Measurements from ENCODE around the gene ARMC5. TPM values are rescaled to one million over a fixed set of nuclear protein-coding genes. Genes with fewer than 3 reads are reported as not detected.

The ARMC5 gene
- total and polyA plus RNA-seq, 2 experiments from 2014 or later, result 7.0 to 11.2 TPM

DNA sequence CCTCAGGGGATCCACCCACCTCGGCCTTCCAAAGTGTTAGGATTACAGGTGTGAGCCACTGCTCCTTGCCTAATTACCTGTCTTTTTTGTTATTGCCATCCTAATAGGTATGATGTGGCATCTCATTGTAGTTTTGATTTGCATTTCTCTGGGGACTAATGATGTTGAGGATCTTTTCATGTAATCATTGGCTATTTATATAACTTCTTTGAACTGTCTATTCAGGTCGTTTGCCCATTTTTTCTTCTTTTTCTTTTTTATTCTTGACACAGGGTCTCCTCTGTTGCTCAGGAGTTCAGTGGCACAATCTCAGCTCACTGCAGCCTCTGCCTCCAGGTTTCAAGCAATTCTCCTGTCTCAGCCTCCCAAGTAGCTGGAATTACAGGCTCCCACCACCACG, 11.3 kb downstream of the ARMC5 start:
- Histone ChIP-seq H4K20me1 (ENCODE audit: insufficient read depth) (no peaks in the 10 kb centered on the region), H3K4me3 (peak overlapping the region; percentile 86), H3K79me2 (ENCODE audit: insufficient read depth) (peaks cover 28% of the 10 kb centered on the region), H3K9me3 (ENCODE audit: low read depth) (no peaks in the 10 kb centered on the region), H3K27me3 (replicated peaks; ENCODE audit: insufficient read depth) (no peaks in the 10 kb centered on the region), H2AFZ (peak overlapping the region; percentile 65), H3K9ac (peak overlapping the region; percentile 90), H3F3A (ENCODE audit: insufficient read depth) (peaks cover 28% of the 10 kb centered on the region), H3K36me3 (ENCODE audit: low read depth) (peaks cover 20% of the 10 kb centered on the region), H3K9me2 (ENCODE audit: insufficient read depth) (no peaks in the 10 kb centered on the region), H3K4me1 (ENCODE audit: insufficient read depth) (peaks cover 6% of the 10 kb centered on the region; the same call in 1 of the 2 replicates), H3K4me2 (ENCODE audit: unreplicated experiment) (peak overlapping the region; percentile 90), H3K27ac (peak overlapping the region; percentile 88)
- in situ Hi-C loops (cut with MboI), result no loop called here
- WGBS, 2 experiments (ENCODE audit: low coverage in 1 of 2, low lambda C conversion rate in 2 of 2, missing lambda C conversion rate in 2 of 2), result 75 to 81% methylated on average over 3 of the region's 3 CpGs
- TF ChIP-seq EZH2phosphoT487 (IDR thresholded peaks at IDR 0.05; ENCODE audit: insufficient read depth, low read depth), result no peak
- TF ChIP-seq EZH2 (IDR thresholded peaks at IDR 0.05; ENCODE audit: insufficient read depth, poor library complexity, severe bottlenecking), result no peak
- no peak for DNase-seq

DNA sequence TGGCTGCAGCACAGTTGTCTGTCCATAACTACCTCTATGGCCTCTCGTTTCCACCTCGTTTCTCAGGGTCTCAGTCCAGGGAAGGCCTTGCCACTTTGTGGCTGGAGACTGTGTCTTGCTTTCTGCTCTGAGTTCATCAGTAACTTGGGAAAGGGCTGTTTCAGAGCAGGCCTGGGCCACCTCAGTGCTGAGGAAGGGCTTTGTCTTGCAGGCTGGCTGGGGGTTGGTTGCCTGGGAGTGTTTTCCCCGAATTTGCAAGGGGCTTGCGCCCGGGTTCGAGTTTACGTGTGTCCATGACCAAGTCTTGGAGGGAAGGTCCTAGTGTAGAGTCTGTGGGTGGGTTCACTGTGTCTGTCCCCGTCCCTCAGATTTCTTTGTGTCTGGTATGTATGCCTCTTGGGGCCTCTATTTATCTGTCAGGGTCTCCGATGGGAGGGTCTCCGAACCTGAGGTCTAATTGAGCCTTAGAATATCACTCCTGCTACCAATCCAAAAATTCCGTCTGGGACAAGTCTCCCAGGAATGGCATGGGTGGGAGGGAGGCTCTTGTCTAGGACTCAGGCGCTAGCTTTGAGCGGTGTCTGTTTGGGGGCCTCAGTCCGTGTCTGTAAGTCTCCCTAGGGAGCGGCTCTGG, 12.1 kb downstream of the ARMC5 start:
- DNase-seq, result peak; percentile 52
- peaks cover 30% of the 10 kb centered on the region for H3K79me2 ChIP-seq (ENCODE audit: insufficient read depth)
- peak overlapping the region; percentile 65 for H2AFZ ChIP-seq
- H3F3A ChIP-seq (ENCODE audit: insufficient read depth), result peaks cover 28% of the 10 kb centered on the region
- H3K27ac ChIP-seq, result peak overlapping the region; percentile 88
- H3K9me3 ChIP-seq (ENCODE audit: low read depth), result no peaks in the 10 kb centered on the region
- no peaks in the 10 kb centered on the region for H3K27me3 ChIP-seq (replicated peaks; ENCODE audit: insufficient read depth)
- H3K4me1 ChIP-seq (ENCODE audit: insufficient read depth), result peaks cover 6% of the 10 kb centered on the region; the same call in 1 of the 2 replicates
- H3K9me2 ChIP-seq (ENCODE audit: insufficient read depth), result no peaks in the 10 kb centered on the region
- H3K4me2 ChIP-seq (ENCODE audit: unreplicated experiment), result peak overlapping the region; percentile 90
- H3K36me3 ChIP-seq (ENCODE audit: low read depth), result peaks cover 20% of the 10 kb centered on the region
- 11 to 12% methylated on average over 15 of the region's 15 CpGs for WGBS, 2 experiments (ENCODE audit: low coverage in 1 of 2, low lambda C conversion rate in 2 of 2, missing lambda C conversion rate in 2 of 2)
- peak overlapping the region; percentile 90 for H3K9ac ChIP-seq
- H3K4me3 ChIP-seq, result peak overlapping the region; percentile 86
- no peaks in the 10 kb centered on the region for H4K20me1 ChIP-seq (ENCODE audit: insufficient read depth)
- no peak for TF ChIP-seq EZH2 (IDR thresholded peaks at IDR 0.05; ENCODE audit: insufficient read depth, poor library complexity, severe bottlenecking)
- in situ Hi-C loops (cut with MboI), result no loop called here

DNA sequence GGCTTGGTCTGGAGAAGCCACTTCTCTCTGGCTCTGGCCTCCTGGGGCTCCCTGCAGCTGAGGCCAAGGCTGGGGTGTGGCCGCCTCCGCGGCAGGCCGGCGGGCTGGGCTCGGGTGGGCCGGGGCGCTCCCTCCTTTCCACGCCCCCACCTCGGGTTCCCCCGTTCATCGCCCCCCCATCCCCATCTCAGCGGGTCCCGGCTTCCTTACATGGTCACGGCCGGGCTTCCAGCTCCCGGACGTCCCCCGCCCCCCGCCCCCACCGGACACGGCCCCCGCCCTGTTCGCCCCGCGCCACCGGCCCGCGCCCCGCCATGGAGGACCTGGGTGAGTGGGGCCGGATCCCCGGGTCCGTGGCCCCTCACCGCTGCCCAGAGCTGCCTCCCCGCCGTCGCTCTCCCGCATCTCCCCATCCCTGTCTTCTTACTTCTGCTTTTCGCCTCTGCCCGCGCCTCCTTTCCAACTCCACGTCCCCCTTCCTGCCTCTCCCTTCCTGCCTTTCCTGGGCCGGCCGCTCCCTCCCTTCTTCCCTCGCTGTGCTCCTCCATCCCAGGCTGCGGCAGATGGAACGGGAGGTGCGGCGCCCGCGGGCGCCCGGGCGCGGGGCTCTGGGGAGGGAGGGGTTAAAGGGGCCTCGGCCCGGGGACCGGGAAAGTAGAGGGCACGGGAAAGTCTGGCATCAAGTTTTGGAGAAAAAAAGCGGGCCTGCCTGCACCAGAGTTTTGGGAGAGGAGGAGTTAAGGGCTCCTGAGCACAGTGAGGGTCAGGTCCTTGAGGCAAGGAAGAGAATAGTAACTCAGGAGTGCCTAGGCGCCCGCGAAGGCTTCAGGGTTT, 12.8 kb downstream of the ARMC5 start, which contains the start of gene TGFB1I1:
TSS of gene TGFB1I1 (plus strand) at position 278 of the 834 bp plus-strand sequence. CDS start at position 315, 37 bp downstream.
- Histone ChIP-seq H3F3A (ENCODE audit: insufficient read depth) (peaks cover 28% of the 10 kb centered on the region), H3K4me3 (peak within 1 kb of the TSS; percentile 86), H3K4me1 (ENCODE audit: insufficient read depth) (peaks cover 6% of the 10 kb centered on the region; the same call in 1 of the 2 replicates), H3K36me3 (ENCODE audit: low read depth) (peaks cover 20% of the 10 kb centered on the region), H3K9me2 (ENCODE audit: insufficient read depth) (no peaks in the 10 kb centered on the region), H3K79me2 (ENCODE audit: insufficient read depth) (peaks cover 30% of the 10 kb centered on the region), H3K27me3 (replicated peaks; ENCODE audit: insufficient read depth) (no peaks in the 10 kb centered on the region), H2AFZ (peak within 1 kb of the TSS; percentile 79), H3K9ac (peak within 1 kb of the TSS; percentile 90), H3K4me2 (ENCODE audit: unreplicated experiment) (peak within 1 kb of the TSS; percentile 90), H4K20me1 (ENCODE audit: insufficient read depth) (no peaks in the 10 kb centered on the region), H3K9me3 (ENCODE audit: low read depth) (no peaks in the 10 kb centered on the region), H3K27ac (peak within 1 kb of the TSS; percentile 88)
- DNase-seq, result peak; percentile 85
- in situ Hi-C loops (cut with MboI), result no loop called here
- 1% methylated on average over 26 to 59 of the region's 63 CpGs for WGBS, 2 experiments (ENCODE audit: low coverage in 1 of 2, low lambda C conversion rate in 2 of 2, missing lambda C conversion rate in 2 of 2)
- TF ChIP-seq EZH2phosphoT487 (IDR thresholded peaks at IDR 0.05; ENCODE audit: insufficient read depth, low read depth), result no peak

DNA sequence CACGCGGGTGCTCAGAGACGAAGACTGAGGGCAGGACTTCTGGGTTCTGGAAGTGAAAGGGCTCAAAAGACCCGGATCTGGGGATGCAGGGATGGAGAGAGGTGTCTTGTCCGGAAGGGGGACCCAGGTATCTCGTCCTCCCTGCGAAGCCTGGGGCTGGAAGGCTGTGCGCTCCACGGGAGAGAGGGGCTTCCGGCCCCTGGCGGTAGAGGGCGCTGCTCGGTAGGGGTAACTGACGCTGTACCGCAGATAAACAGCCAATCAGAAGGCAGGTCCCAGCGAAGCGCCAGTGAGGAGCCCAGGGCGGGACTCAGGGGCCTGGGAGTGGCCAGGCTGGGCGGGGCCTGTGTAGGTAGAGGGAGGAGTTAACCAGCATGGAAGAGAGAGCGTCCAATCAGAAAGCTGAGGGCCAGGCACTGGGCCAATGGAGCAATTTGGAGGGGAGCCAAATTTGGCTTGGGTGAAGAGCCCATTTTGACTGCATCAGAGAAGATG, 13.5 kb downstream of the ARMC5 start:
- Histone ChIP-seq H3K79me2 (ENCODE audit: insufficient read depth) (peaks cover 30% of the 10 kb centered on the region), H3K9me3 (ENCODE audit: low read depth) (no peaks in the 10 kb centered on the region), H3K4me1 (ENCODE audit: insufficient read depth) (peaks cover 6% of the 10 kb centered on the region; the same call in 1 of the 2 replicates), H3K27me3 (replicated peaks; ENCODE audit: insufficient read depth) (no peaks in the 10 kb centered on the region), H3K9ac (peak overlapping the region; percentile 90), H3K9me2 (ENCODE audit: insufficient read depth) (no peaks in the 10 kb centered on the region), H3K4me3 (peak overlapping the region; percentile 86), H4K20me1 (ENCODE audit: insufficient read depth) (no peaks in the 10 kb centered on the region), H2AFZ (peak overlapping the region; percentile 79), H3K4me2 (ENCODE audit: unreplicated experiment) (peak overlapping the region; percentile 73), H3F3A (ENCODE audit: insufficient read depth) (peaks cover 28% of the 10 kb centered on the region), H3K27ac (peak overlapping the region; percentile 88), H3K36me3 (ENCODE audit: low read depth) (peaks cover 21% of the 10 kb centered on the region)
- TF ChIP-seq EZH2phosphoT487 (IDR thresholded peaks at IDR 0.05; ENCODE audit: insufficient read depth, low read depth), result no peak
- no peak for TF ChIP-seq EZH2 (IDR thresholded peaks at IDR 0.05; ENCODE audit: insufficient read depth, poor library complexity, severe bottlenecking)
- peak; percentile 96 for DNase-seq
- in situ Hi-C loops (cut with MboI), result no loop called here
- WGBS, 2 experiments (ENCODE audit: low coverage in 1 of 2, low lambda C conversion rate in 2 of 2, missing lambda C conversion rate in 2 of 2), result 8 to 11% methylated on average over 18 to 20 of the region's 20 CpGs
